Adrenal gland (tissue), 12 donors: Measurements from ENCODE around the gene EIF1AD. TPM values are rescaled to one million over a fixed set of nuclear protein-coding genes. Genes with fewer than 3 reads are reported as not detected.
A peak's percentile ranks its signal among the peaks of the same experiment; 100 is the strongest.

Source experiments
- DNase-seq, 7 donors: peaks; one replicate each; pipeline ENCODE4 v3.0.0-alpha.2; 2019 to 2020
- H3K27ac ChIP-seq, 5 donors: fragments of 200-600 bp; sonication (generic) in 4 of 5; 1 replicate in 3 of 5; 2 replicates in 2 of 5; pipeline versions ENCODE4 v1.5.1 to v1.8.0; 2016 to 2020; ENCODE audit warnings: mild to moderate bottlenecking in 1 of 5
- H3K27me3 ChIP-seq: fragments of 200-600 bp; 2 replicates; pipeline ENCODE4 v1.8.0; 2021
- H3K36me3 ChIP-seq, 2 donors: fragments of 200-600 bp; replicated peaks in 1 of 2; 1 replicate in 1 of 2; 2 replicates in 1 of 2; pipeline versions ENCODE4 v1.5.1 to v1.8.0; 2018 to 2022
- H3K4me1 ChIP-seq, 2 donors: fragments of 200-600 bp; replicated peaks in 1 of 2; 1 replicate in 1 of 2; 2 replicates in 1 of 2; pipeline versions ENCODE4 v1.5.1 to v1.8.0; 2018 to 2021
- H3K4me3 ChIP-seq, 4 donors: fragments of 200-600 bp; sonication (generic) in 3 of 4; one replicate each; pipeline ENCODE4 v1.5.1; 2016 to 2018
- H3K9me3 ChIP-seq, 3 donors: fragments of 200-600 bp; sonication (generic) in 1 of 3; replicated peaks in 1 of 3; 1 replicate in 2 of 3; 2 replicates in 1 of 3; pipeline versions ENCODE4 v1.5.1 to v1.8.0; 2016 to 2021
- POLR2A ChIP-seq, 2 donors: fragments of 450-650 bp; IDR thresholded peaks; one replicate each; pipeline ENCODE4 v1.6.1; 2017; ENCODE audit warnings: antibody characterized with exemption in 2 of 2, mild to moderate bottlenecking in 2 of 2, moderate library complexity in 1 of 2
- WGBS, 4 donors: extraction: QIAGEN DNeasy Blood & Tissue Kit in 2 of 4; methylation state at CpG; one replicate each; pipeline versions ENCODE4 v1.1.5 to v1.1.7; 2013 to 2017; 5-methylcytosine and 5-hydroxymethylcytosine counted together
- intact Hi-C, 2 donors: fragments of 100-400 bp; cut with DNase I; formaldehyde crosslinking; loops; one replicate each; pipeline versions ENCODE4 v1.14.1 to v1.15.0; 2022 to 2023
- polyA plus RNA-seq, 3 donors: library from polyadenylated mRNA; stranded (reverse); fragments of 200-250 nt in 2 of 3; fragments of 350-450 nt in 1 of 3; fragmentation: Illumina TruSeq in 1 of 3; extraction: RNeasy Lipid Tissue Mini Kit (QIAGEN cat#74804) in 1 of 3; gene quantifications; one replicate each; pipeline ENCODE4 v1.2.3, GENCODE V29; 2013 to 2014
- total RNA-seq, 9 donors: library from RNA; depleted of rRNA in 4 of 9; stranded (reverse); fragments of >200 nt in 4 of 9; fragments of 120-200 nt in 1 of 9; fragmentation: NEBNext Ultra II Directional in 1 of 9; extraction: Animal tissue kit (Norgen Biotek cat#: 25700) in 1 of 9; gene quantifications; one replicate each; pipeline versions ENCODE4 v1.1.0 to v1.2.4, GENCODE V29; 2013 to 2023
- TF ChIP-seq, protein P1 (sequence below), 6 experiments: fragments of 450-650 bp in 4 of 6; fragments of 200-600 bp in 2 of 6; sonication (generic) in 1 of 6; IDR thresholded peaks; 1 replicate in 5 of 6; 2 replicates in 1 of 6; pipeline versions ENCODE4 v1.5.1 to v1.8.0; 2016 to 2021; ENCODE audit warnings: antibody characterized with exemption in 6 of 6, mild to moderate bottlenecking in 2 of 6, moderate library complexity in 1 of 6
- donor health status: healthy with polysubstance abuse.
- donor health status: Bipolar disorder and iron deficiency.
- donor health status: DM: yes; HTN: yes; CAD: no.
- donor health status: DM: no; HTN: no; CAD: no.
- donor health status: DM: no; HTN: no; CAD: no.
- donor health status: DM: yes; HTN: yes; CAD: no.

Gene EIF1AD
- total and polyA plus RNA-seq, 12 donors = 15.5 to 49.0 (median 29.6) TPM

GRCh38 chr11:65997286-65997685 lies 4.7 kb downstream of the EIF1AD start:
- Histone ChIP-seq H3K4me1 (peaks cover 0 to 13% of the 10 kb centered on the region in 2 donors), H3K27me3 (no peaks in the 10 kb centered on the region), H3K27ac (no peak overlapping the region), H3K4me3 (no peak overlapping the region), H3K9me3 (no peaks in the 10 kb centered on the region), H3K36me3 (peaks cover 0 to 35% of the 10 kb centered on the region in 2 donors)
- TF ChIP-seq, protein P1, sequence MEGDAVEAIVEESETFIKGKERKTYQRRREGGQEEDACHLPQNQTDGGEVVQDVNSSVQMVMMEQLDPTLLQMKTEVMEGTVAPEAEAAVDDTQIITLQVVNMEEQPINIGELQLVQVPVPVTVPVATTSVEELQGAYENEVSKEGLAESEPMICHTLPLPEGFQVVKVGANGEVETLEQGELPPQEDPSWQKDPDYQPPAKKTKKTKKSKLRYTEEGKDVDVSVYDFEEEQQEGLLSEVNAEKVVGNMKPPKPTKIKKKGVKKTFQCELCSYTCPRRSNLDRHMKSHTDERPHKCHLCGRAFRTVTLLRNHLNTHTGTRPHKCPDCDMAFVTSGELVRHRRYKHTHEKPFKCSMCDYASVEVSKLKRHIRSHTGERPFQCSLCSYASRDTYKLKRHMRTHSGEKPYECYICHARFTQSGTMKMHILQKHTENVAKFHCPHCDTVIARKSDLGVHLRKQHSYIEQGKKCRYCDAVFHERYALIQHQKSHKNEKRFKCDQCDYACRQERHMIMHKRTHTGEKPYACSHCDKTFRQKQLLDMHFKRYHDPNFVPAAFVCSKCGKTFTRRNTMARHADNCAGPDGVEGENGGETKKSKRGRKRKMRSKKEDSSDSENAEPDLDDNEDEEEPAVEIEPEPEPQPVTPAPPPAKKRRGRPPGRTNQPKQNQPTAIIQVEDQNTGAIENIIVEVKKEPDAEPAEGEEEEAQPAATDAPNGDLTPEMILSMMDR (IDR thresholded peaks at IDR 0.05) = no peak
- no peak for TF ChIP-seq POLR2A (IDR thresholded peaks at IDR 0.05)
- WGBS, 4 donors = 71 to 92% (median 86%) methylated on average over 2 of the region's 2 CpGs
- intact Hi-C loops = no loop called here
- DNase-seq = no peak

DNA sequence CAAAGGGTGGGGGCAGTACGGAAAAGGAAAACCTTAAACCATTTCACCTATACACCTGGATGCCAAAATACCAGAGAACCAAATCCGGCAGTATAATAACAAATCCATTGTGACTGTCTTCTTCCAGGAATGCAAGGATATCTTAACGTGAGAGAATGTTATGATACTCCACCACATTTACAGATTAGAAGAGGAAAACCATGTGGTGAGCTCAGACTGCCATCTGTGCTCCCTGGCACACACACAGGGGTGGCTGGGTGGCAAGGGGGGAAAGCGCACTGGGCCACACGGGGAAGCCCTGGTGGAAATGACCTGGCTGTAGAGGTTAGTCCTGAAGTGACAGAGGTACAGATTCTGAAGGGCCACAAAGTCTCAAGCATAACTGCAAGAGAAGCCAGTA lies 9.9 kb downstream of the EIF1AD start:
- Histone ChIP-seq H3K27me3 (no peaks in the 10 kb centered on the region), H3K27ac (no peak overlapping the region), H3K4me3 (no peak overlapping the region), H3K9me3 (no peaks in the 10 kb centered on the region), H3K36me3 (peaks cover 0 to 3% of the 10 kb centered on the region in 2 donors), H3K4me1 (no peaks in the 10 kb centered on the region)
- intact Hi-C loops = no loop called here
- no peak for DNase-seq
- WGBS, 4 donors = 80 to 88% (median 83%) methylated on average over 5 of the region's 5 CpGs
- TF ChIP-seq POLR2A (IDR thresholded peaks at IDR 0.05) = no peak
- TF ChIP-seq, protein P1 (IDR thresholded peaks at IDR 0.05) = no peak

GRCh38 chr11:65988791-65989592 lies 13.0 kb downstream of the EIF1AD start:
- no peaks in the 10 kb centered on the region for H3K4me1 ChIP-seq
- no peak for TF ChIP-seq POLR2A (IDR thresholded peaks at IDR 0.05)
- TF ChIP-seq, protein P1 (IDR thresholded peaks at IDR 0.05) = peak; percentile 90 to 100 (median 99)
- no peaks in the 10 kb centered on the region for H3K36me3 ChIP-seq
- H3K27ac ChIP-seq = no peak overlapping the region
- intact Hi-C loops = loop anchor here in 1 of 2 donors (2.0 to 10.0 kb wide), 2 partner anchors 104 to 264 kb away; partner anchors contain the start of gene RNASEH2C
- H3K27me3 ChIP-seq = no peaks in the 10 kb centered on the region
- H3K9me3 ChIP-seq = no peaks in the 10 kb centered on the region
- peak; percentile 88 to 98 (median 93) for DNase-seq
- no peak overlapping the region for H3K4me3 ChIP-seq
- 12 to 19% (median 17%) methylated on average over 8 to 10 of the region's 10 CpGs for WGBS, 4 donors

DNA sequence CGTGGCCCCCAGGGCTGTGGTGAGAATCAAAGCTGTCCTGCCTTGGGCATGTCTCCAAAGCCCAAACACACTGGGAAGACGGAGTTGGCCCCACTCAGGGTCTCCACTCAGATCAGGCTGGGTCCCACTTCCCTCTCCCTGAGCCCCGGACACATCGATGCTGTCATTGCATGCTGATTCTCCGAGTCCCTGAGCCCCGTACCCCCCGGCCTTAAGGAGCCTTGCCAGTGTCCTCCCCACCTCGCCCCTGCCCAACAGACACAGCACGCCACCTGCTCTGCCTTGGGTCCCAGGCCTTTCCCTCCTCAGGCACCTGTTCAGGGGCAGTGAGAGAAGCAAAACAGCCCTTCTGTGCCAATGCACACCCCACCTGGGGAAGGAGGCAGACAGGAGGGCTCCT lies 14.6 kb downstream of the EIF1AD start:
- intact Hi-C loops = loop anchor here in 1 of 2 donors (10.0 kb wide), 1 partner anchor 263 kb away; the partner anchor contains the start of gene RNASEH2C
- WGBS, 4 donors = 66 to 85% (median 84%) methylated on average over 8 to 9 of the region's 9 CpGs
- H3K4me1 ChIP-seq = no peaks in the 10 kb centered on the region
- H3K27ac ChIP-seq = no peak overlapping the region
- TF ChIP-seq, protein P1 (IDR thresholded peaks at IDR 0.05) = no peak
- no peak for TF ChIP-seq POLR2A (IDR thresholded peaks at IDR 0.05)
- H3K4me3 ChIP-seq = no peak overlapping the region
- H3K27me3 ChIP-seq = no peaks in the 10 kb centered on the region
- H3K36me3 ChIP-seq = no peaks in the 10 kb centered on the region
- no peak for DNase-seq
- no peaks in the 10 kb centered on the region for H3K9me3 ChIP-seq
